ENCODE results near the gene PXDN.

Gene PXDN

GRCh38 chr2:1655461-1655860 is 88.9 kb downstream of the PXDN start:
- H3K4me3 Mint-ChIP-seq: no peak overlapping the region
- ATAC-seq (ENCODE audit: low read depth) (no peak), DNase-seq (ENCODE audit: low spot score in 2 of 2) (no peak)
- H3K36me3 Mint-ChIP-seq: no peaks in the 10 kb centered on the region
- peaks cover 10% of the 10 kb centered on the region for H3K27me3 Mint-ChIP-seq
- peaks cover 3% of the 10 kb centered on the region for H3K4me1 Mint-ChIP-seq
- no peaks in the 10 kb centered on the region for H3K9me3 Mint-ChIP-seq
- H3K27ac Mint-ChIP-seq: no peak overlapping the region

DNA sequence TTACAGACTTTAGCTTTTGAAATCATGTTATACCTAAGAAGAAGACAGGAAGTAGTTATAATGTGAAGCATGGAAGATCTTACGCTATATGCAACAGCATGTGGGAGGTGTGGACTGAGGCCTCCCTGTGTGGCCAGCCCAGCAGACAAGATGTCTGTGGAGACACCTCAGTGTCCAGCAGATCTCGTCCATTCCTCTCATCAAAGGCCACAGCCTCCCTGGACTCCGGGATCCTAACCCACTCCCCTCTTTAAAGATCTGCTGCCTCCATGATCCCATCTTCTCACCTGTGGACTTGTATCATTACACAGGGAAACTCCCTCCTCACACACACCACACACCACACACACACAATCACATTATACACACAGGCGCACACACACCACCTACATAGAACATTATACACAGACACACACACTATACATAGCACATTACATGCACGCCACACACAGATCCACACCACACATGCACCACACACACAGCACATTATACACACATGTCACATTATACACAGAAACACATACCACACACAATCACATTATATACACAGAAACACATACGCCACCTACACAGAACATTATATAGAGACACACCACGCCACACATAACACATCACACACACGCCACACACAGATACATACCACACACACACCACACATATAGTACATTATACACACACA is 89.5 kb downstream of the PXDN start:
- H3K9me3 Mint-ChIP-seq: peaks cover 2% of the 10 kb centered on the region
- H3K4me3 Mint-ChIP-seq: no peak overlapping the region
- H3K36me3 Mint-ChIP-seq: no peaks in the 10 kb centered on the region
- no peak for ATAC-seq (ENCODE audit: low read depth)
- no peak overlapping the region for H3K27ac Mint-ChIP-seq
- H3K27me3 Mint-ChIP-seq: peaks cover 10% of the 10 kb centered on the region
- peaks cover 3% of the 10 kb centered on the region for H3K4me1 Mint-ChIP-seq
- no peak for DNase-seq (ENCODE audit: low spot score in 2 of 2)

GRCh38 chr2:1653956-1654695 is 90.2 kb downstream of the PXDN start:
- H3K9me3 Mint-ChIP-seq: peaks cover 2% of the 10 kb centered on the region
- H3K4me3 Mint-ChIP-seq: no peak overlapping the region
- ATAC-seq (ENCODE audit: low read depth) (no peak), DNase-seq (ENCODE audit: low spot score in 2 of 2) (no peak)
- peaks cover 10% of the 10 kb centered on the region for H3K27me3 Mint-ChIP-seq
- no peaks in the 10 kb centered on the region for H3K36me3 Mint-ChIP-seq
- H3K27ac Mint-ChIP-seq: no peak overlapping the region
- H3K4me1 Mint-ChIP-seq: peaks cover 3% of the 10 kb centered on the region

DNA sequence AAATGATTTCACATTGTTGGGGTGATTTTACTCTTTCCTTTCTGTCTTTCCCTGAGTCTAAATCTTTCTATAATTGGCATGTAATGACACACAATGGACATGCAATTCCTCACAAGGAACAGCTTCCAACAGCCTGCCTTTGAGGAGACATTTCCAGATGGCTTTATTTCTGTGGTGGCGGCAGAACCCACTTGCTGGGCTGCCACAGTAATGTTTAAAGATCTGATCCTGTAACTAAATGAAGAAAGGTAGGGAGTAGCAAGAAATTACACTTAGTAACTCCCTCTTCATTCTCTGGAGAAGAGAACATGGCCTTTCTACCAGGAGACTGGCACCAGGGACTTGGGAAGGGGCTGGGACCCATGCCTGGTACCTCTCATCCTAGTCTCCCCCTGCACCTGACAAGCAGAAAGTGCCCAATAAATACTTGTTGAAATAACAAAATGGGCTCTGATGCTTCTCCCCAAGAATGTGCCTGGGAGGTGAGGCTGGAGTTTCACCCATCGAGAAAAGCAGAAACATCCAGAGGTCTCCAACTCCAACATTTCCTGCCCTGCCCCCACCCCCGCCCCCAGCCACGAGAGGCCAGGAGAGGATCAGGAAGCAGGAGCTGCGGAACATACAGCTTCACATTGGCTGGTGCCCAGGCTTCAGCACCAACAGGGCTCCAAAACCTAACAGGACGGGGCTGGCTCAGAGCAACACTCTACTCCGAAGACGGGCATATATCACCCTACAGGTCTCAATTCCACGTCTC is 92.1 kb downstream of the PXDN start:
- DNase-seq (ENCODE audit: low spot score in 2 of 2): no peak
- H3K9me3 Mint-ChIP-seq: peaks cover 2% of the 10 kb centered on the region
- H3K27ac Mint-ChIP-seq: no peak overlapping the region
- H3K36me3 Mint-ChIP-seq: no peaks in the 10 kb centered on the region
- H3K27me3 Mint-ChIP-seq: no peaks in the 10 kb centered on the region
- ATAC-seq (ENCODE audit: low read depth): no peak
- H3K4me3 Mint-ChIP-seq: no peak overlapping the region
- H3K4me1 Mint-ChIP-seq: no peaks in the 10 kb centered on the region

DNA sequence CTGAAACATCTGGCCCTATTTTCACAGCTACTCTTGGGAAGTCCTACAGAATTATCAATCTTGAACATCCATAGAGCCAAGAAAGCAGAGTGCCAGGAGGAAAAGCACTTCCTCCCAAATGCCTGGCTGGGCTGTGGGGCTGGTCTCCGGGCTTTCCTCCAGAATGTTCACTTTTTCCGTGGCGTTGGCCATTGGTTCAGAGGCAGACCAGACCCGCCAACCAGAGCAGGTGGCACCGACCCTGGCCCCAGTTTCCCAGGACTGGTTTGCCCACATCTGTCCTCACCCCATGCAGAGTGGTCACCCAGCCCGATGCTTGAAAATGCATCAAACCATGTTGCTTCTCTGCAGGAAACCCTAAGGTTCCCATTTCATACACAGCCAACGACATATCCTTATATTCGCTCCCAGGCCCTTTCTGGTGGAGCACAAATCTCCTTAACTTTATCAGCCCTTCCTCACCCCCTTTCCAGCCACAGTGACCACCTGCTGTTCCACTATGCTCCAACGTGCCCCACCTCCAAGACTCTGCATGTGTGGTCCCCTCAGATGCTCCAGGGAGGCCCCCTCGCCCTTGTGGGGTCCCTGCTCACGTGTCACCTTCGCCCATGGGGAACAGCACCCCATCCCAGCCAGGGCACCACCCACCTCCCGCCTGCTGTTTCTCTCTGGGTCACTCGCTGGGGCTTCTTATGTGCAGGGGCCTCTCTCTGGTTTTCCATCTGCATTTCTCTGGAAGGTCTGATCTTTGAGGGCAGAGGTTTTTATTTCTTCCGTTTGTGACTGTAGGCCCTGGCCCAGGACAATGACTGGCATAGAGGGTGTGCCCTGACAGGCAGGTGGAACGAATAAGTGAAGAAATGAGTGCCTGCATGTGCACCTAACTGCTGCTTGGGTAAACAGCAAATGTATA is 92.9 kb downstream of the PXDN start:
- DNase-seq (ENCODE audit: low spot score in 2 of 2) (no peak), ATAC-seq (ENCODE audit: low read depth) (no peak)
- H3K4me1 Mint-ChIP-seq: no peaks in the 10 kb centered on the region
- no peak overlapping the region for H3K4me3 Mint-ChIP-seq
- no peaks in the 10 kb centered on the region for H3K36me3 Mint-ChIP-seq
- H3K27me3 Mint-ChIP-seq: no peaks in the 10 kb centered on the region
- H3K27ac Mint-ChIP-seq: no peak overlapping the region
- peaks cover 2% of the 10 kb centered on the region for H3K9me3 Mint-ChIP-seq

- H3K4me3 Mint-ChIP-seq: no peak overlapping the region
- no peak for DNase-seq (ENCODE audit: low spot score in 2 of 2)
- no peaks in the 10 kb centered on the region for H3K4me1 Mint-ChIP-seq
- ATAC-seq (ENCODE audit: low read depth): no peak
- H3K27me3 Mint-ChIP-seq: no peaks in the 10 kb centered on the region
- H3K36me3 Mint-ChIP-seq: no peaks in the 10 kb centered on the region
- peaks cover 2% of the 10 kb centered on the region for H3K9me3 Mint-ChIP-seq
- H3K27ac Mint-ChIP-seq: no peak overlapping the region
Measured at GRCh38 chr2:1650085-1650872, 94.0 kb downstream of the PXDN start.

GRCh38 chr2:1649103-1650084 is 94.9 kb downstream of the PXDN start:
- no peak for DNase-seq (ENCODE audit: low spot score in 2 of 2)
- peaks cover 2% of the 10 kb centered on the region for H3K9me3 Mint-ChIP-seq
- H3K27ac Mint-ChIP-seq: no peak overlapping the region
- H3K36me3 Mint-ChIP-seq: no peaks in the 10 kb centered on the region
- no peak overlapping the region for H3K4me3 Mint-ChIP-seq
- no peak for ATAC-seq (ENCODE audit: low read depth)
- H3K27me3 Mint-ChIP-seq: no peaks in the 10 kb centered on the region
- H3K4me1 Mint-ChIP-seq: no peaks in the 10 kb centered on the region

GRCh38 chr2:1648241-1649102 is 95.8 kb downstream of the PXDN start:
- Mint-ChIP-seq H3K27me3 (no peaks in the 10 kb centered on the region), H3K27ac (no peak overlapping the region), H3K9me3 (peaks cover 2% of the 10 kb centered on the region), H3K36me3 (no peaks in the 10 kb centered on the region), H3K4me3 (no peak overlapping the region), H3K4me1 (no peaks in the 10 kb centered on the region)
- DNase-seq (ENCODE audit: low spot score in 2 of 2) (no peak), ATAC-seq (ENCODE audit: low read depth) (no peak)

- no peaks in the 10 kb centered on the region for H3K4me1 Mint-ChIP-seq
- peaks cover 2% of the 10 kb centered on the region for H3K9me3 Mint-ChIP-seq
- H3K27me3 Mint-ChIP-seq: no peaks in the 10 kb centered on the region
- no peak overlapping the region for H3K4me3 Mint-ChIP-seq
- H3K36me3 Mint-ChIP-seq: no peaks in the 10 kb centered on the region
- ATAC-seq (ENCODE audit: low read depth) (no peak), DNase-seq (ENCODE audit: low spot score in 2 of 2) (no peak)
- no peak overlapping the region for H3K27ac Mint-ChIP-seq
Measured at GRCh38 chr2:1647417-1648240, 96.7 kb downstream of the PXDN start.

GRCh38 chr2:1645761-1646476 is 98.4 kb downstream of the PXDN start:
- H3K27ac Mint-ChIP-seq: no peak overlapping the region
- peaks cover 2% of the 10 kb centered on the region for H3K9me3 Mint-ChIP-seq
- H3K36me3 Mint-ChIP-seq: no peaks in the 10 kb centered on the region
- H3K4me1 Mint-ChIP-seq: no peaks in the 10 kb centered on the region
- no peak overlapping the region for H3K4me3 Mint-ChIP-seq
- no peak for ATAC-seq (ENCODE audit: low read depth)
- DNase-seq (ENCODE audit: low spot score in 2 of 2): no peak
- no peaks in the 10 kb centered on the region for H3K27me3 Mint-ChIP-seq
